AG04450 (cell line): Measurements from ENCODE around the gene BPIFB4. TPM values are rescaled to one million over a fixed set of nuclear protein-coding genes. Genes with fewer than 3 reads are reported as not detected.

ENCODE experiments used
- CTCF ChIA-PET: fragments of 300-600, 350-600 bp; formaldehyde crosslinking; extraction: SDS; loops from one replicate; lab custom pipeline; 2022; ENCODE audit warnings: antibody characterized with exemption, inconsistent platforms; lab: Charles Lee
- POLR2A ChIA-PET: fragments of 350-600 bp; formaldehyde crosslinking; extraction: SDS; loops from one replicate; lab custom pipeline; 2021; ENCODE audit warnings: antibody characterized with exemption, inconsistent platforms; lab: Yijun Ruan, JAX
- DNase-seq: peaks from one replicate; pipeline ENCODE4 v3.0.0-alpha.2; 2011; ENCODE audit warnings: low read depth, low spot score
- H3K27ac ChIP-seq: one replicate; pipeline ENCODE4 v1.5.1; 2012; ENCODE audit warnings: low read depth, low read length, control low read depth
- H3K27me3 ChIP-seq: one replicate; pipeline ENCODE4 v1.6.0; 2012; ENCODE audit warnings: low read length; ENCODE audit not compliant: control insufficient read depth, insufficient read depth
- H3K4me3 ChIP-seq: 2 replicates; pipeline ENCODE4 v1.5.1; 2011; ENCODE audit warnings: mild to moderate bottlenecking, low read depth, low read length, control low read depth
- H3K9me3 ChIP-seq: 2 replicates; pipeline ENCODE4 v1.5.1; 2012; ENCODE audit warnings: low read length; ENCODE audit not compliant: control insufficient read depth, insufficient read depth
- CTCF ChIP-seq: IDR thresholded peaks from 2 replicates; pipeline ENCODE4 v1.5.1; 2011; ENCODE audit warnings: low read depth, low read length, control low read depth, inconsistent platforms
- polyA plus RNA-seq: library from polyadenylated mRNA; depleted of rRNA; stranded (reverse); fragments of >200 nt; gene quantifications from 2 replicates; pipeline ENCODE4 v1.2.3, GENCODE V29; 2011

The BPIFB4 gene
- polyA plus RNA-seq, 1 experiment, result not detected

DNA sequence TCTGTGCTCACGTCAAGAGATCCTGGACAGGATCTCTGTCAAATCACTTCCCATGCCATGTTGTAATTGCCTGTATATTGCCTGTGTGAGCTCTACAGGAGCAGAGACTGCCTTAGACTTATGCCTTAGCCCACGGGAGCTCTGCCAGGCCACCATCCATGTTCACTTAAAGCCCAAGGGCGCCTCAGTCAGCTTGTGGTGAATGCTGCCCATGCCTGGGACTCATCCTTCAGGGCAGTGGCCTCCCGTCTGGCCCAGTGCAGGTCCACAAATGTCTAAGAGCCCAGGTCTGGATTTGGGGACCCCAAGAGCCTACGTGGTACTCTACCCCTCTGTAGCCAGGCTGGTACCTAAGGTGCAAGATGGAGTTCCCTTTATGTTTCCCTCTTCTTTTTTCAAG is 66.1 kb downstream of the BPIFB4 start:
- ChIA-PET POLR2A (no interaction called here), CTCF (no interaction called here)
- H3K4me3 ChIP-seq, result no peak overlapping the region
- TF ChIP-seq CTCF, result no peak
- no peak overlapping the region for H3K27ac ChIP-seq
- no peaks in the 10 kb centered on the region for H3K27me3 ChIP-seq
- H3K9me3 ChIP-seq, result no peaks in the 10 kb centered on the region
- DNase-seq, result no peak

GRCh38 chr20:33147299-33147698 is 67.9 kb downstream of the BPIFB4 start:
- POLR2A ChIA-PET, result no interaction called here
- H3K9me3 ChIP-seq, result no peaks in the 10 kb centered on the region
- no peak overlapping the region for H3K27ac ChIP-seq
- CTCF ChIA-PET, result no interaction called here
- no peak for TF ChIP-seq CTCF
- DNase-seq, result no peak
- H3K4me3 ChIP-seq, result no peak overlapping the region
- H3K27me3 ChIP-seq, result no peaks in the 10 kb centered on the region

DNA sequence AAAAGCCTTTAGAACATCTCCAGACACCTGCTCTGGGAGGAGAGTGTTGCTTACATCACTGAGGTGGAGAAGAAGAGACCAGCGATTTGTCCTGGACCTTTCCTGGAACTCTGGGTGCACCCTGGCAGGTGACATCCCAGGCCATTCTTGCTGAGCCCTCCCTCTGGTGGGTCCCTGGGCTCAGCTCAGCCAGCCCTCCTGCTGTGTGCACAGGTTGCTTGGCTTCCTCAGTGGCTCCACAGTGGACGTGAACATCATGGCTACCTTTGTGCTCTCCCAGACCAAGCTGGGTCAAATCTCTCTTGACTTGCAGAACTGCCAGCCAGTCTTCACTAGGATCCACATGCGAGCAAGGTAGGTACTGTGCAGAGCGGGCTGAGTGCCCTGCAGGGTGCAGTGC is 68.6 kb downstream of the BPIFB4 start:
- DNase-seq, result no peak
- no peak overlapping the region for H3K27ac ChIP-seq
- ChIA-PET CTCF (no interaction called here), POLR2A (no interaction called here)
- no peak overlapping the region for H3K4me3 ChIP-seq
- H3K9me3 ChIP-seq, result no peaks in the 10 kb centered on the region
- TF ChIP-seq CTCF, result no peak
- H3K27me3 ChIP-seq, result no peaks in the 10 kb centered on the region

DNA sequence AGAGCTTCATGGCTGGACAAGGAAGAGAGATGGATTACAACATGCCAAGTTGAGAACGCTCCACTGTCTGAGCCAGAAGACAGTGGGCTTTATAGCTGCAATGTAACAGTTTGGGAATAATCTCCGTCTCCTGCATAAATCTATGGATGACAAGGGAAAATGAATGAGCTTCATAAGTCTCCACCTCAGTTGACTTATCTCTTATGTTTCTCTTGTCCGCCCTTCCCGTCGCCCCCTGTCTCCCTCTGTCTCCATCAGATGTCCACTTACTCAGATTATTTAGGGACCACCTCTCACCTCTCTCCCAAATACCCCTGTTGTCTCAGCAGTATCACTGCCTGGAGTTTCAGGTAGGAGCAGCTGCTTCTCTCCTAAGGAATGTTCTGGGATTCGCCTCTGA is 74.8 kb downstream of the BPIFB4 start:
- POLR2A ChIA-PET, result no interaction called here
- no peak for DNase-seq
- H3K9me3 ChIP-seq, result no peaks in the 10 kb centered on the region
- CTCF ChIA-PET, result no interaction called here
- H3K27ac ChIP-seq, result no peak overlapping the region
- no peaks in the 10 kb centered on the region for H3K27me3 ChIP-seq
- no peak overlapping the region for H3K4me3 ChIP-seq
- TF ChIP-seq CTCF, result no peak

DNA sequence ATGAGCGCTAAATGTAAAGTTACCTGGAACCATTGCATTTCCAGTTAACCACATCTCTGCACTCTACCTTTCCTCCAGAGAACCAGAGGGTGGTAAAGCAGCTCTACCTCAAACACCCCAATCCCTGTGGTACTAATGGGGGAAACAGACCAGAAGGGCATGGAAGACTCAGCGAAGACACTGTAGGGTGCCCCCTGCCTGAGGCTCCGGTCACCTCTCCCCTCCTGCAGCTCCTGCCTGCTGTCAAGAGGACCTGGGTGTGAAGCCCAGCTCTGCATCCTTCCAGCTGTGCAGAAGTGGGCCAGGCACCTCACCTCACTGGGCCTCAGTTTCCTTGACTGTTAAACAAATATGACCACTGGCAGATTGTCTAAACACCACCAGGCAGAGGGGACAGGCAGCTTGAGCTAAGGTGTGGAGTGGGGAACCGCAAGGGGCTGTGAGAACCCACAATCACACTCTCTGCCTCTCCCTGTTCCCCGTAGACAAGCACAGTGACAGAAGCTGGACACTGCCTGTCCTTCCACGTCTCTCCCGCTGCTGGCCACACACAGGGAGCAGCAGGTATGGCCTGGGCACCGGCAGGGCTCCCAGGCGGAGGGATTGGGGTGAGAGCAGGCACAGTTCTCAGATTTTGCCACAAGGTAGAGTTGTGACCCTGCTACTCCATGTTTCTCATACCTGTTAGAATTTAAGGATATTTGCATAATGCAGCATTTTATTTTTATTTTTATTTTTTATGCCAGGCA is 79.4 kb downstream of the BPIFB4 start:
- TF ChIP-seq CTCF, result no peak
- Histone ChIP-seq H3K9me3 (no peaks in the 10 kb centered on the region), H3K27me3 (no peaks in the 10 kb centered on the region), H3K4me3 (no peak overlapping the region), H3K27ac (no peak overlapping the region)
- ChIA-PET CTCF (no interaction called here), POLR2A (no interaction called here)
- no peak for DNase-seq
